GM12891 (cell line): Measurements from ENCODE around the gene ENG.

Experiments
- POLR2A ChIP-seq: IDR thresholded peaks from 2 replicates; pipeline ENCODE4 v1.6.1; 2011; ENCODE audit warnings: low read depth, low read length, control low read depth
- POU2F2 ChIP-seq: IDR thresholded peaks from 2 replicates; pipeline ENCODE4 v1.6.1; 2011; ENCODE audit warnings: low read depth, mild to moderate bottlenecking, control low read depth, low read length, moderate library complexity
- TAF1 ChIP-seq: IDR thresholded peaks from 2 replicates; pipeline ENCODE4 v1.6.1; 2011; ENCODE audit warnings: low read depth, low read length, control low read depth

- TF ChIP-seq POU2F2 (no peak), TAF1 (no peak), POLR2A (no peak)
Observed at GRCh38 chr9:127771570-127772189, 82.8 kb downstream of the ENG start.
